Measurements from ENCODE around the gene CCDC97. TPM values are rescaled to one million over a fixed set of nuclear protein-coding genes. Genes with fewer than 3 reads are reported as not detected.

Gene CCDC97
- total RNA-seq, 1 donor from 2014 or later, result 14.6 TPM

GRCh38 chr19:41295499-41295898 is 14.5 kb upstream of the CCDC97 start:
- no peak for ATAC-seq
- intact Hi-C loops (cut with DNase I), result no loop called here
- DNase-seq (ENCODE audit: missing footprints), result no peak

DNA sequence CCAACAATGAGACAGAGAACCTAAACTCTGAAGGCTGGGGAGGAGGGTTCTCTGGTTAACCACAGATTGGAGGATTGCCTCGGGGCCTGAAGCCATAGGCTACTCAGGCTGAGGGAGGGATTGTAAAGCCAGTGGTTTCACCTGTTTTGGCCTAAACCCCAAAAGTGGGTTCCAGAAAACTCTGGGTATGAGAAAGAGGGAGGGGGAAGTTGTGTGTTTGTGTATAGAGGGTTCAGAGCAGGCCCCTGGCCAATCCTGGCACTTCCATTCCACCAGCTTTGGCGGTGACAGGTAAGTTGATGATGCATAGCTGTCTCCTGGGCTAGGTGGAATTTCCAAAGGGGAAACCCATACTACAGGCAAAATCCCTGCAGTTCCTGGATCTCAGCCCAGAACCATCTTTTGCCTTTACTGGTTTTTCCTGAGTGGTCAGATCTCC is 13.5 kb upstream of the CCDC97 start:
- intact Hi-C loops (cut with DNase I), result no loop called here
- DNase-seq (ENCODE audit: missing footprints) (no peak), ATAC-seq (no peak)

- intact Hi-C loops (cut with DNase I), result loop anchor here (1.0 kb wide), 1 partner anchor 33 kb away; the partner anchor contains the start of gene HNRNPUL1
- ATAC-seq (peak; percentile 9), DNase-seq (ENCODE audit: missing footprints) (no peak)
Measured at GRCh38 chr19:41297628-41298347, 12.2 kb upstream of the CCDC97 start.

- ATAC-seq, result peak; percentile 83
- peak; percentile 92 for DNase-seq (ENCODE audit: missing footprints)
- intact Hi-C loops (cut with DNase I), result loop anchor here (1.0 kb wide), 1 partner anchor 34 kb away; the partner anchor contains the start of gene HNRNPUL1
Measured at GRCh38 chr19:41298348-41298964, 11.5 kb upstream of the CCDC97 start.

GRCh38 chr19:41299046-41299754 is 10.8 kb upstream of the CCDC97 start:
- ATAC-seq (peak; percentile 53), DNase-seq (ENCODE audit: missing footprints) (peak; percentile 74)
- intact Hi-C loops (cut with DNase I), result no loop called here

DNA sequence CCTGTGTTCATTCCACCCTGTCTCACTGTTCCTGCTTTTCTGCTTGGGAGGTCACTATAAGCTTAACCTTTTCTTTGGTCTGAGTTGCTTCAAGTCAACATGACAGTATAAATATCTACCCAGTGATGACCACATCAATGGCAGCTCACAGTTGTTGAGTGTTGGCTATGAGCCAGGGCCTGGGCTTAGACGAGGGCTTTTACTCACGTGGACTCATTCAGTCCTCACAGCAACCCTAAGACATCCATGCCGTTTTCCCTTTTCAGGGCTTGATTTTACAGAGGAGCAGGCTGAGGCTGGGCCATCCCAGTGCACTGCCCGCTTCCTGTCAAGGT is 10.2 kb upstream of the CCDC97 start:
- ATAC-seq (peak; percentile 59), DNase-seq (ENCODE audit: missing footprints) (peak; percentile 74)
- intact Hi-C loops (cut with DNase I), result no loop called here

DNA sequence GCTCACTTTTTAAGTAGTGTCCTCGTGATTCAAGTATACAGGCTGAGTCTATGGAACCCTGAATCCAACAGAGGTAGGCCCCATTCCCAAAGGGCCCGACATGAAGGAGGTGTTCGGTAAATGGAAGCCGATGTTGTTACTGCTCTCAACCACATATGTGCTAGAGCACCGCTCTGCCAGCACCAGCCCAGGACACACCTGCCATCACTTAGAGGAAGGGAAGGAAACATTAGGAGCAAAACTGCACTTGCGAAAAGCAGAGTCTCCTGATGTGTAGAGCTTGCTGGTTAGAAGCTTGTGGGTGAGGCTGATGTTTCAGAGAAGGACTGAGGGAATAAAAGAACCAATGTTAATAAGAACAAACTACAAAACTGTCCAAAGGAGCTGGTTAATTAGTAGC is 9.4 kb upstream of the CCDC97 start:
- ATAC-seq, result no peak
- intact Hi-C loops (cut with DNase I), result no loop called here
- DNase-seq (ENCODE audit: missing footprints), result no peak

- intact Hi-C loops (cut with DNase I), result no loop called here
- no peak for ATAC-seq
- no peak for DNase-seq (ENCODE audit: missing footprints)
Measured at GRCh38 chr19:41302624-41303351, 7.2 kb upstream of the CCDC97 start.

GRCh38 chr19:41303954-41304353 is 6.0 kb upstream of the CCDC97 start:
- ATAC-seq (no peak), DNase-seq (ENCODE audit: missing footprints) (no peak)
- intact Hi-C loops (cut with DNase I), result no loop called here

DNA sequence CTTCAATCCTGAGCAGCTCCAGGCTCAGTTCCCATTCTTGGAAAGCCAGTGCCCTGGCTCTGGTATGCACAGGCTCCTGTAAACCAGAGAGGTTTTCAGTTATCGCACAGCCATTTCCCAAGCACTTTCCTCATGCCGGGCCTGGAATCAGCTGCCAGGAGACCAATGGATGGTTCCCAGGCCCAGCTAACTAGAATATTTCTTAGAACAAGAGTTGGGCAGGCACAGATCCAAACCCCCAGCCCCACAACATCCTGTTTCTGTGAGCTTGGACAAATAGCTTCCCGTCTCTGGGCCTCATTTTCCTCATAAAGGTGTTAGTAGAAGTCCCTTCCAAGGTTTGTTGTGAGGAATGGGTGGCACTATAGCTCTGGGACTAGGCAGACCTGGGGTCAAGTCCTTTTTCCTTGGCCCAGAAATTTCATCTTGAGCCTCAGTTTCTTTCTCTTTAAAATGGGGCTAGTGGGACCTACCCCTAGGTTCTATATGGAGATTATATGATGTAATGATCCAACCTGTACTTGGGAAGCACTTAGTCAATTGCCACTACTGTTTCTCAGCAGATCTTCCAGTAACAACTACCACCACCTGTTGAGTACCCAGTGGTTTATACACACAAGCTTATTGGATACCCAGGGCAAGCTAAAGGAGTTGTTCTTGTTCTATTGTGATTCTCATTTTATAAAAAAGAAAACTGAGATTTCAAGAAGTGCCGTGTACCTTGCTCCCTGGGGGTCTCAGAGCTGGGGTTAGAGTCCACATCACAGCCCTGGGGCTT is 5.1 kb upstream of the CCDC97 start:
- no peak for DNase-seq (ENCODE audit: missing footprints)
- intact Hi-C loops (cut with DNase I), result no loop called here
- ATAC-seq, result no peak

DNA sequence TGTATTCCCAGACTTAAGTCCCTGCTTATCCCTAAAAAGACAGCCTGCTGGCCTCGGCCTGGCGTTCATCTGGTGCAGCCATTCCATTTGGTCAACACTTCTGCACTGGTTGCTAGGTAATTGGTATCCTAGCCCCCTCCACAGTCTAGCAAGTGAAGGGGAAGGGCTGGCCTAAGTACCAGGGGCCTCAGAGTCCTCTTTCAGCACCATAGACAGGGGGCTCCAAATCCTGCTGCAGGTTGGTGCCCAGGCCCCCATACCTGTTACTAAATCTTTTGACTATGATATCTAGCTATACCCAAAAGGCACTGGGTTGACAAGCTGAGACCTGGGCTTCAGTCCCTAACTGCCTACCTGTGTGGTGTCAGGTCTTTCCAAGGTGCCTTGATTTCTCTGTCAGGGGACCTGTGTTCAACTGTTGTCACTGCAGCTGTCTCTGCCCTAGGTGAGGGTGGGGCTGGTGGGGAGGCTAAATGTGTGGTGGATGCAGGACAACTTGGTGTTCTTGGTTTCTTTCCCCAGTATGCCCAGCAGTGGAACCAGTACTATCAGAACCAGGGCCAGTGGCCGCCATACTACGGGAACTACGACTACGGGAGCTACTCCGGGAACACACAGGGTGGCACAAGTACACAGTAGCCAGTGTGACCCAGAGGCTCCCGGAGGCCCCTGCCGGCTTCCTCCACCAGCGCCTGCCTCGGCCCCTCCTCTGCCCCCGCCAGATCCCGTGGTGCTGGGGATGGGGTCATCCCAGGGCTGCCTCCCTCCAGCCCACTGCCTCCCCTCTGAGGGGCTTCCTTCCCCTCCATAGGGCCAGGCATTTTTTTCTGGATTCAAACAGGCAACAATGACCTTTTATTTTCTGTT is 3.8 kb upstream of the CCDC97 start:
- DNase-seq (ENCODE audit: missing footprints) (no peak), ATAC-seq (no peak)
- intact Hi-C loops (cut with DNase I), result no loop called here

- ATAC-seq (no peak), DNase-seq (ENCODE audit: missing footprints) (no peak)
- intact Hi-C loops (cut with DNase I), result no loop called here
Measured at GRCh38 chr19:41307090-41307875, 2.7 kb upstream of the CCDC97 start.

- intact Hi-C loops (cut with DNase I), result loop anchor here (1.0 kb wide), 1 partner anchor 104 kb away; no protein-coding TSS in a partner anchor
- no peak for DNase-seq (ENCODE audit: missing footprints)
- no peak for ATAC-seq
Measured at GRCh38 chr19:41307954-41308449, 2.0 kb upstream of the CCDC97 start.

- peak; percentile 95 for DNase-seq (ENCODE audit: missing footprints)
- ATAC-seq, result peak; percentile 75
- intact Hi-C loops (cut with DNase I), result loop anchor here (1.0 kb wide), 2 partner anchors 46 to 104 kb away; no protein-coding TSS in a partner anchor
Measured at GRCh38 chr19:41308450-41309179, 1.4 kb upstream of the CCDC97 start.

GRCh38 chr19:41309180-41310032 is 566 bp upstream of the CCDC97 start:
- intact Hi-C loops (cut with DNase I), result loop anchor here (1.0 kb wide), 2 partner anchors 42 to 47 kb away; no protein-coding TSS in a partner anchor

More at GRCh38 chr19:41309180-41310032, 566 bp upstream of the CCDC97 start:
- ATAC-seq (peak; percentile 21), DNase-seq (ENCODE audit: missing footprints) (no peak)
